Right lobe of liver (tissue), 4 donors: ENCODE measurements around the gene SIRPA.

Experiments
- POLR2A ChIP-seq: fragments of 450-650 bp; IDR thresholded peaks from one replicate; pipeline ENCODE4 v1.6.1; 2017; ENCODE audit warnings: antibody characterized with exemption, mild to moderate bottlenecking
- TF ChIP-seq, protein P1 (sequence below), 4 donors: fragments of 200-600 bp in 3 of 4; fragments of 450-650 bp in 1 of 4; IDR thresholded peaks; one replicate each; pipeline versions ENCODE4 v1.5.1 to v1.8.0; 2016 to 2022; ENCODE audit warnings: antibody characterized with exemption in 4 of 4, mild to moderate bottlenecking in 2 of 4
- donor health status: DM: no; HTN: no; CAD: no.
- donor health status: DM: no; HTN: no; CAD: no.
- donor health status: DM: no; HTN: yes; CAD: no.

DNA sequence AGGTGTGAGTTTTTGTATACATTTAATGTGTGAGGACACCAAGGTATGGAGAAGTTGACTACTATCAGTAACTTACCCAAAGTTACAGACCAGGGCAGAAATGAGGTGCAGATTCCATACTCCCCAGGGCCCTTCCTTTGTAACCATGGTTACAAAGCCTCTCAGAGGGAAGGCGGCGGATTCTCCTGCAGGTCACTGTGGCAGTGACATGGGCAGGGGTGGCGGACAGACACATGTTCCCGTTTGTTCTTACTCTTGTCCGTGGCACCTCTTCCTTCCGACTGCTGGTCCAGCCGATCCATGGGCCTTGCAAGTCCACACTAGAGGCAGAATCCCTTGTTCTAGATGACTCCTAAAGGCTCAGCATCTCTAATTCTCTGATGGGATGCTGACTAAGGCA lies 55.6 kb downstream of the SIRPA start:
- TF ChIP-seq, protein P1, sequence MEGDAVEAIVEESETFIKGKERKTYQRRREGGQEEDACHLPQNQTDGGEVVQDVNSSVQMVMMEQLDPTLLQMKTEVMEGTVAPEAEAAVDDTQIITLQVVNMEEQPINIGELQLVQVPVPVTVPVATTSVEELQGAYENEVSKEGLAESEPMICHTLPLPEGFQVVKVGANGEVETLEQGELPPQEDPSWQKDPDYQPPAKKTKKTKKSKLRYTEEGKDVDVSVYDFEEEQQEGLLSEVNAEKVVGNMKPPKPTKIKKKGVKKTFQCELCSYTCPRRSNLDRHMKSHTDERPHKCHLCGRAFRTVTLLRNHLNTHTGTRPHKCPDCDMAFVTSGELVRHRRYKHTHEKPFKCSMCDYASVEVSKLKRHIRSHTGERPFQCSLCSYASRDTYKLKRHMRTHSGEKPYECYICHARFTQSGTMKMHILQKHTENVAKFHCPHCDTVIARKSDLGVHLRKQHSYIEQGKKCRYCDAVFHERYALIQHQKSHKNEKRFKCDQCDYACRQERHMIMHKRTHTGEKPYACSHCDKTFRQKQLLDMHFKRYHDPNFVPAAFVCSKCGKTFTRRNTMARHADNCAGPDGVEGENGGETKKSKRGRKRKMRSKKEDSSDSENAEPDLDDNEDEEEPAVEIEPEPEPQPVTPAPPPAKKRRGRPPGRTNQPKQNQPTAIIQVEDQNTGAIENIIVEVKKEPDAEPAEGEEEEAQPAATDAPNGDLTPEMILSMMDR (IDR thresholded peaks at IDR 0.05), result no peak
- no peak for TF ChIP-seq POLR2A
